NB4 (cell line): Measurements from ENCODE around the gene MRTFA.
"Not testable (repeated sequence)": the region's sequence is repeated elsewhere in the genome, so short reads cannot be mapped to it uniquely, and the experiment has no call there.

Source experiments
- DNase-seq: peaks from one replicate; pipeline ENCODE4 v3.0.0; 2010; ENCODE audit warnings: low read depth
- H3K4me3 ChIP-seq: one replicate; pipeline ENCODE4 v1.5.1; 2011; ENCODE audit warnings: mild to moderate bottlenecking, low read depth, low read length, moderate library complexity
- MYC ChIP-seq: IDR thresholded peaks from 2 replicates; pipeline ENCODE4 v1.6.1; 2011; ENCODE audit warnings: low read depth, low read length
- POLR2A ChIP-seq: IDR thresholded peaks from 2 replicates; pipeline ENCODE4 v1.6.1; 2011; ENCODE audit warnings: mild to moderate bottlenecking; ENCODE audit not compliant: insufficient read length; ENCODE audit errors: extremely low read depth
- TF ChIP-seq, protein P1 (sequence below): IDR thresholded peaks from 2 replicates; pipeline ENCODE4 v1.6.1; 2011; ENCODE audit warnings: low read depth, low read length
- TF ChIP-seq, protein P2 (sequence below): IDR thresholded peaks from one replicate; pipeline ENCODE4 v1.5.1; 2012; ENCODE audit warnings: low read depth, low read length

Gene MRTFA

DNA sequence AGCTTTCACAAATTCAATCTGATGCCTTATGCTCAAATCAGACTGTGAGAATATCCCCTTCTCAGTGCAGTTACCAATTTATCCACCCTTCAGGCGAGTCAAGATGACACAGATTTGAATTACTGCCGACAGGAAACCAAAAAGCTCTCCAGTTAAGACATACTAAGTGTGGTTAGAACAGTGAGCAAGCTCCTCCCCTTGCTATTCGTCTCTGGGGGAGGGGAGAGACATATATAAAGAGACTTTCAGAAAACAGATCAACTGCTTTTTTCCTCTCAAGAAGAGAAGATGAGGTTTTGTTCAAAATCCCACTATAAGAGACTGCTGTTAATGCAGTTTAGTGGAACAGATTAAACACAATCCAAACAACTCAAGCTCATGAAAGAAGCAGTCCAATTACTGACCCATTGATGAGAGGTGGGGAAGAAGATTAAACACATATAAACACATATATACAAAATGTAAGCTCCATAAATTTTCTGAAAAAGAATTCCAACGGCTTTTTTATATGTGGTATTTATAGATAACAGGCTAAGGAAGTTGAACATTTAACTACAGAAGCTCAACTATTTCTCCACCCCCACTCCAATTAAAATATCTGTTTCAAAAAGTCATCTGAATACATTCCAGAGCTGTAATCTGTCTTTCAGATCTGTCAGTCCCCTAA lies 102.7 kb downstream of the MRTFA start:
- DNase-seq, result peak; percentile 82

DNA sequence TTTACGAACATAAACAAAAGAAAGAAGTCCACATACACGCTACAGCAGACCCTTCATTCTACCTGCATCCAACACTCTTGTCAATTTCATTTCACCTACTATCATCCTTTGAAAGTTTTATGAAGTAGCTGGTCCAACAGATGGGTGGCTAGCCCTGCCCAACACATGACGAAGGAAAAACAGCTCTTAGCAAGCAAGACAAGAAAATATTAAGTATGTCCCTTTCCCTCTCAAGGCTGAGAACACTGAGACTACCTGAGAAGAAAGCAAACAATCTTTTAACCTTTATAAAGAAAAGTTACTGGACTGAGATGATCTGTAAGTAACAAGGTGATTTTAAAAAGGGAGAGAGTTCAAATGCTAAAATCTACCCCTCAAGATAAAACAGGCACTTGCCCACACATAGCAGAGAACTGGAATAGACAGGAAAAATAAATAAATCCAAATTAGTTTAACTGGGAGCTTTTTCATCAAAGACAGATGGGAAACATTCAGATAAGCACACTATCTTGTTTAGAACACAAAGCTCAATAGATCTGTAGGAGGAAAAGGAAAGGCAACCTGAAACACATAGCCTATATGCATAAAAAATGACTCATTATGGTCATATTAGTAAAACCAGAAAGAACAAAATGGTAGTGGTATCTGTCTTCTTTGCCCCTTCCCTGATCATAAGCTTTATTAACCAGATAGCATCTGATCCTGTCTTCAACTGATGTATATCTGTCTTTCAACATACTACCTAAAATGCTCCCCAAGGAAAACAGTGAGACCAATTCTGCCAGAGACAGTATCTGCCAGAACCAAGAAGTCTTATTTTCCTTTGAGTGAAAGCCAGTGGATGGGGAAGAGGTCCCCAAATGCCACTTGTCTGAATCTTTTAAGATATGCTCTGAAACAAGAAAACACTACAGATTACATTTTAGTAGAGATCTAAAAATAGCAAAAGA lies 104.3 kb downstream of the MRTFA start:
- DNase-seq, result no peak
- TF ChIP-seq, protein P1, sequence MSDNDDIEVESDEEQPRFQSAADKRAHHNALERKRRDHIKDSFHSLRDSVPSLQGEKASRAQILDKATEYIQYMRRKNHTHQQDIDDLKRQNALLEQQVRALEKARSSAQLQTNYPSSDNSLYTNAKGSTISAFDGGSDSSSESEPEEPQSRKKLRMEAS, result no peak
- no peak for TF ChIP-seq POLR2A
- TF ChIP-seq, protein P2, sequence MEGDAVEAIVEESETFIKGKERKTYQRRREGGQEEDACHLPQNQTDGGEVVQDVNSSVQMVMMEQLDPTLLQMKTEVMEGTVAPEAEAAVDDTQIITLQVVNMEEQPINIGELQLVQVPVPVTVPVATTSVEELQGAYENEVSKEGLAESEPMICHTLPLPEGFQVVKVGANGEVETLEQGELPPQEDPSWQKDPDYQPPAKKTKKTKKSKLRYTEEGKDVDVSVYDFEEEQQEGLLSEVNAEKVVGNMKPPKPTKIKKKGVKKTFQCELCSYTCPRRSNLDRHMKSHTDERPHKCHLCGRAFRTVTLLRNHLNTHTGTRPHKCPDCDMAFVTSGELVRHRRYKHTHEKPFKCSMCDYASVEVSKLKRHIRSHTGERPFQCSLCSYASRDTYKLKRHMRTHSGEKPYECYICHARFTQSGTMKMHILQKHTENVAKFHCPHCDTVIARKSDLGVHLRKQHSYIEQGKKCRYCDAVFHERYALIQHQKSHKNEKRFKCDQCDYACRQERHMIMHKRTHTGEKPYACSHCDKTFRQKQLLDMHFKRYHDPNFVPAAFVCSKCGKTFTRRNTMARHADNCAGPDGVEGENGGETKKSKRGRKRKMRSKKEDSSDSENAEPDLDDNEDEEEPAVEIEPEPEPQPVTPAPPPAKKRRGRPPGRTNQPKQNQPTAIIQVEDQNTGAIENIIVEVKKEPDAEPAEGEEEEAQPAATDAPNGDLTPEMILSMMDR, result no peak
- no peak for TF ChIP-seq MYC
- H3K4me3 ChIP-seq, result no peak overlapping the region

More for the DNA sequence above, 102.7 kb downstream of the MRTFA start:
- no peak overlapping the region for H3K4me3 ChIP-seq
- TF ChIP-seq, protein P1, result no peak
- TF ChIP-seq, protein P2, result no peak
- TF ChIP-seq POLR2A, result no peak
- TF ChIP-seq MYC, result no peak

DNA sequence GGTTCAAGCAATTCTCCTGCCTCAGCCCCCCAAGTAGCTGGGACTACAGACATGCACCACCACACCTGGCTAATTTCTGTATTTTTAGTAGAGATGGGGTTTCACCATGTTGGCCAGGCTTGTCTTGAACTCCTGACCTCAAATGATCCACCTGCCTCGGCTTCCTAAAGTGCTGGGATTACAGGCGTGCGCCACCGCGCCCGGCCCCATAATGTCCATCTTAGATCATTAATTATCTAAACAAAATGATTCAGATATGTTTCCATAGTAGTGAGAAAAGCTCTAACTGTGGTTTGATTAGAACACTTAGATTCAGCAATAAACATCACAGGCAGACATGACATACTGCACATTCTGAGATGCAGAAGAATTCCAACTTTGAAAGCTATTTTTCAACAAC lies 106.1 kb downstream of the MRTFA start:
- DNase-seq, H3K4me3 ChIP-seq: not testable (repeated sequence)

DNA sequence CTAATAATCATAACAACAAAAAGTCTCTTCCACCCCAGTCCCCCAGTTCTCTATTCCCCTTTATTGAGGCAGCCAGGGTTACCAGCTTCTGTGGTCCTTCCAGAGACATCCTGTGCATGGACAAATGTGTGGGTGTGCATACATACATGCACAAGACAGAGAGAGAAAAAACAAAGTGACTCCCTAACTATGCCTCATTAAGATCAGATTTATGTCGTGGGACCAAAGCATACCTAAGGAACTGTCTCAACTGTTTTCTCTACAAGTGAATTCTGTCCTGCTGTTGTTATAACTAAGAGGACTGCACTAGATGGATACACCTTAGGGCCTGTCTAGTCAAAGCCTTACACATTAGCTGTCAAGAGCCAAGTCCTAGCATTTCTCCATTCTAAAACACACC lies 106.7 kb downstream of the MRTFA start:
- no peak overlapping the region for H3K4me3 ChIP-seq
- DNase-seq, result no peak

DNA sequence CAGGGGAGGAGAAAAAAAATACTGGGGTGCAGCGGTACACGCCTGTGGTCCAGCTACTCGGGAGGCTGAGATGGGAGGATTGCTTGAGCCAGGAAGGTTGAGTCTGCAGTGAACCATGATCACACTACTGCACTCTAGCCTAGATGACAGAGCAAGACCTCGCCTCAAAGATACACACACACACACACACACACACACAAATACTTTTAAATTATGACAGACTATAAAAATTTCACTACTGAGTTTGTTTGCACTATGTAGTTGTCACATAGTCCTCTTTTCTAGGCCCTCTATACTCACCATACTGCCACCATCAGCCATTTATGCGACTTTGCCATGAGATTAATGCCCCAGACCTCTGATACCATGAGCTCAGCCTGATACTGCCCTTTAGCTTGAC lies 109.6 kb downstream of the MRTFA start:
- no peak overlapping the region for H3K4me3 ChIP-seq
- no peak for TF ChIP-seq POLR2A
- TF ChIP-seq, protein P2, result no peak
- no peak for DNase-seq

More for the DNA sequence above, 106.7 kb downstream of the MRTFA start:
- TF ChIP-seq, protein P2, result no peak
- TF ChIP-seq, protein P1, result no peak
- TF ChIP-seq POLR2A (no peak), MYC (no peak)

DNA sequence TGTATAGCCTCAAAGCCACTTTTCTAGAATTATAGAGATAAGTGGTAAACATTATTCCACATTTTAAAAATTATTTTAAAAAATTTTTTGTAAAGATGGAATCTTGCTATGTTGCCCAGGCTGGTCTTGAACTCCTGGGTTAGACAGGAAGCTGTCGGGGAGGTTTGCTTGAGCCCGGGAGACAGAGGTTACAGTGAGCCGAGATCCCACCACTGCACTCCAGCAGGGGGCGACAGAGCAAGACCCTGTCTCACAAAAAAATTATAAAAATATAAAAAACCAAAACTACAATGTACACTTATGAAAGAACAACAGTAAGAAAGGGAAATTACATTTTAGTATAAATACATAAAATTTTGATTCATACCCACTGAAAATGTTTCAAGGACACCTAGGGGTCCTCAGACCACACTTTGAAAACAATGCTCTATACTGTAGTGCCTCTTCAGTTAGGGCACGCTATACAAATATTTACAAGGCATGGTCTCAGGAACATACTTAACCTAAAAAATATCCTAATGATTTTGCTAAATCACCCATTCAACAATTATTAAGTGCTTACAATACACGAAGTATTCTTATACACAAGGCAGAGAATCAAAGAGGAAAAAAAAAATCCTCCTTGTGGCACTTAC lies 111.2 kb downstream of the MRTFA start:
- TF ChIP-seq, protein P1, result no peak
- TF ChIP-seq MYC (no peak), POLR2A (no peak)
- TF ChIP-seq, protein P2, result peak; percentile 68

More for the DNA sequence above, 111.2 kb downstream of the MRTFA start:
- DNase-seq, result peak; percentile 62
- no peak overlapping the region for H3K4me3 ChIP-seq
